Activated CD4-positive, alpha-beta T cell treated with anti-CD3 and anti-CD28 coated beads, Interleukin-2, amount 50 U/mL, for 24 hours (primary cell): Measurements from ENCODE around the gene PCDH10.
"Not testable (repeated sequence)": the region's sequence is repeated elsewhere in the genome, so short reads cannot be mapped to it uniquely, and the experiment has no call there.

Experiments used
- DNase-seq, 2 donors: peaks; one replicate each; pipeline ENCODE4 v3.0.0-alpha.2; 2020; ENCODE audit warnings: low read depth in 1 of 2, low spot score in 1 of 2

The PCDH10 gene

GRCh38 chr4:133240451-133240850, 91.4 kb downstream of the PCDH10 start:
- DNase-seq: not testable (repeated sequence)
